ENCODE data around the gene MCCC2.

DNA sequence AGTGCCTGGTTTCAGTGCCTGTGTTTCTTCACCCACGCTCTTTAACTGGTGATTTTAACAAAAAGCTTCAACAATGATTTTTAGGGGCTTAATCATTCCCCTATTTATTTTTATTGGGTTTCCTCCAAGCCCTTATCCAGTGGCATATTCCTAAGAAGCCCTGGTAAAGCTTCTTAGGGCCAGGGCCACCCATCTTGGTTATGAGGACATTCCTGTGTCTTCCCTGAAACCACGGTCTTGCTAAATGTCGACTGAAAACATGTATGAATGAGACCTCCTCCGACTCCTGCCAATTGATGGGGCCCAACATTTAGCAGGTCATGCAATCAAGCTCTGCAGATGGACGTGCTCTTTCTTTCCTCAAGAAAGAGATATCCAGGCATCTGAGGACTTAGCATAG lies 118.3 kb downstream of the MCCC2 start:
- TF ChIP-seq CTCF (IDR thresholded peaks at IDR 0.05) (no peak), POLR2A (IDR thresholded peaks at IDR 0.05; ENCODE audit: low read depth) (no peak), EP300 (IDR thresholded peaks at IDR 0.05) (no peak)
